BJ (cell line): Measurements from ENCODE around the gene FBXL7. TPM values are rescaled to one million over a fixed set of nuclear protein-coding genes. Genes with fewer than 3 reads are reported as not detected.

Source experiments
- CTCF ChIA-PET: fragments of 350-600 bp; formaldehyde crosslinking; extraction: SDS; loops from one replicate; lab custom pipeline; 2021; ENCODE audit warnings: antibody characterized with exemption, inconsistent platforms; lab: Yijun Ruan, JAX
- POLR2A ChIA-PET: fragments of 300-600 bp; sonication (Branson Sonifier 250); formaldehyde crosslinking; extraction: SDS; loops from one replicate; lab custom pipeline; 2021; ENCODE audit warnings: antibody characterized with exemption; lab: Charles Lee
- DNase-seq: peaks from one replicate; pipeline ENCODE4 v3.0.0-alpha.2; 2011; ENCODE audit warnings: low read depth
- H3K27me3 ChIP-seq: 2 replicates; pipeline ENCODE4 v1.6.0; 2011; ENCODE audit warnings: low read length; ENCODE audit not compliant: control insufficient read depth, insufficient read depth
- H3K36me3 ChIP-seq: 2 replicates; pipeline ENCODE4 v1.5.1; 2011; ENCODE audit warnings: low read length; ENCODE audit not compliant: control insufficient read depth, insufficient read depth
- H3K4me3 ChIP-seq: 2 replicates; pipeline ENCODE4 v1.5.1; 2011; ENCODE audit warnings: low read depth, mild to moderate bottlenecking, control low read depth, low read length
- CTCF ChIP-seq: IDR thresholded peaks from 2 replicates; pipeline ENCODE4 v1.5.1; 2011; ENCODE audit warnings: low read depth, mild to moderate bottlenecking, control low read depth, inconsistent platforms, low read length, moderate library complexity; ENCODE audit not compliant: insufficient read depth
- polyA plus RNA-seq: library from polyadenylated mRNA; depleted of rRNA; stranded (reverse); fragments of >200 nt; gene quantifications from 2 replicates; pipeline ENCODE4 v1.2.3, GENCODE V29; 2011

FBXL7 gene
- polyA plus RNA-seq, 1 experiment, result 23.2 TPM

GRCh38 chr5:15683332-15683731 lies 183.4 kb downstream of the FBXL7 start:
- no peak for TF ChIP-seq CTCF
- Histone ChIP-seq H3K4me3 (no peak overlapping the region), H3K27me3 (no peaks in the 10 kb centered on the region), H3K36me3 (no peaks in the 10 kb centered on the region)
- ChIA-PET CTCF (interaction anchor here (0.9 kb wide), 1 partner anchor 10 kb away, joined by 4 read pairs; no protein-coding TSS in a partner anchor), POLR2A (no interaction called here)
- DNase-seq, result no peak

GRCh38 chr5:15687401-15687800 lies 187.4 kb downstream of the FBXL7 start:
- CTCF ChIA-PET, result interaction anchor here (1.4 kb wide), 1 partner anchor 101 kb away, joined by 3 read pairs; no protein-coding TSS in a partner anchor
- DNase-seq, result no peak
- POLR2A ChIA-PET, result interaction anchor here (0.6 kb wide), 1 partner anchor 216 kb away, joined by 5 read pairs; no protein-coding TSS in a partner anchor
- H3K36me3 ChIP-seq, result no peaks in the 10 kb centered on the region
- no peak overlapping the region for H3K4me3 ChIP-seq
- TF ChIP-seq CTCF, result no peak
- no peaks in the 10 kb centered on the region for H3K27me3 ChIP-seq

- CTCF ChIA-PET, result no interaction called here
- TF ChIP-seq CTCF, result no peak
- H3K4me3 ChIP-seq, result no peak overlapping the region
- POLR2A ChIA-PET, result no interaction called here
- H3K36me3 ChIP-seq, result no peaks in the 10 kb centered on the region
- H3K27me3 ChIP-seq, result no peaks in the 10 kb centered on the region
- no peak for DNase-seq
These were observed 189.9 kb downstream of the FBXL7 start for GRCh38 chr5:15689836-15690235.

- no peak for DNase-seq
- H3K4me3 ChIP-seq, result no peak overlapping the region
- POLR2A ChIA-PET, result no interaction called here
- TF ChIP-seq CTCF, result no peak
- CTCF ChIA-PET, result no interaction called here
- H3K36me3 ChIP-seq, result no peaks in the 10 kb centered on the region
- no peaks in the 10 kb centered on the region for H3K27me3 ChIP-seq
These were observed 190.6 kb downstream of the FBXL7 start for GRCh38 chr5:15690611-15691010.

- Histone ChIP-seq H3K4me3 (no peak overlapping the region), H3K36me3 (no peaks in the 10 kb centered on the region), H3K27me3 (no peaks in the 10 kb centered on the region)
- POLR2A ChIA-PET, result no interaction called here
- CTCF ChIA-PET, result no interaction called here
- no peak for DNase-seq
- no peak for TF ChIP-seq CTCF
These were observed 191.5 kb downstream of the FBXL7 start for GRCh38 chr5:15691521-15691920.
